Coronary artery (tissue), 2 donors: ENCODE measurements around the gene SLC23A3.
"Not testable (repeated sequence)": the region's sequence is repeated elsewhere in the genome, so short reads cannot be mapped to it uniquely, and the experiment has no call there.

Experiments
- DNase-seq: peaks from one replicate; pipeline ENCODE4 v3.0.0-alpha.2; 2017; ENCODE audit warnings: low spot score
- H3K27ac ChIP-seq, 2 donors: fragments of 200-600 bp; sonication (generic); one replicate each; pipeline ENCODE4 v1.5.1; 2016 to 2019
- H3K4me3 ChIP-seq: fragments of 200-600 bp; sonication (generic); 2 replicates; pipeline ENCODE4 v1.5.1; 2016; ENCODE audit warnings: mild to moderate bottlenecking, moderate library complexity
- CTCF ChIP-seq: fragments of 200-600 bp; sonication (generic); IDR thresholded peaks from one replicate; pipeline ENCODE4 v1.5.1; 2019; ENCODE audit warnings: antibody characterized with exemption

The SLC23A3 gene

GRCh38 chr2:219204425-219205164, 34.8 kb upstream of the SLC23A3 start:
- H3K27ac ChIP-seq, result no peak overlapping the region
- no peak overlapping the region for H3K4me3 ChIP-seq
- DNase-seq, result no peak
- no peak for TF ChIP-seq CTCF

DNA sequence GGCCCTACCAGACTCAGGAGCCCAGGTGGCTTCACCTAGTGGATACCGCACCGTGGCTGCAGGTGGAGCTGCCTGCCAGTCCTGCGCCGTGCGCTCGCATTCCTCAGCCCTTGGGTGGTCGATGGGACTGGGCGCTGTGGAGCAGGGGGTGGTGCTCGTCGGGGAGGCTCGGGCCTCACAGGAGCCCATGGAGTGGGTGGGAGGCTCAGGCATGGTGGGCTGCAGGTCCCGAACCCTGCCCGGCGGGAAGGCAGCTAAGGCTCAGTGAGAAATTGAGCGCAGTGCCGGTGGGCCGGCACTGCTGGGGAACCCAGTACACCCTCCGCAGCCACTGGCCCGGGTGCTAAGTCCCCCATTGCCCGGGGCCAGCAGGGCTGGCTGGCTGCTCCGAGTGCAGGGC, 31.5 kb upstream of the SLC23A3 start:
- not testable (repeated sequence) for DNase-seq, H3K4me3 ChIP-seq, H3K27ac ChIP-seq

- not testable (repeated sequence) for H3K4me3 ChIP-seq, H3K27ac ChIP-seq, DNase-seq
These were observed 30.9 kb upstream of the SLC23A3 start for GRCh38 chr2:219200502-219201326.

GRCh38 chr2:219199470-219200211, 29.8 kb upstream of the SLC23A3 start:
- Histone ChIP-seq H3K27ac (no peak overlapping the region), H3K4me3 (no peak overlapping the region)
- no peak for DNase-seq
- TF ChIP-seq CTCF, result no peak

DNA sequence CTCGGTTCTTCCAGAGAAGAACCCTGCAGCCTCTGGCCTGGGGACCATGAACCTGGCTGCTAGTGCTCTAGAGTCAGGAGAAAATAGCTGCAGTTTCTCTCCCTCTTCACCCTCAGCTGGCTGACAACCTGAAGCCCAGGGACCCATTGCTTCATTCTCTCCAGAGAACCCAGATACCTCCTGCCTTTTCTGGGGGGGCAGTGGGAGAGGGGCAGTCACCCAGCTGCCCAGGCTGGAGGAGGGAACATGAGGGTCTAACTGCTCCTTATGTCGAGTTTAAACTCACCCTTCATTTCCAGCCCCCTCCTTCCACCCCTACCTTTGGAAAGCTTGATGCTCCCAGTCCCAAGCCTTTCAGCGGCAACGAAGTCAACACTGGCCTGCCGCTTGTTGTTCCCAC, 29.1 kb upstream of the SLC23A3 start:
- no peak for TF ChIP-seq CTCF
- DNase-seq, result no peak
- no peak overlapping the region for H3K4me3 ChIP-seq
- H3K27ac ChIP-seq, result no peak overlapping the region

GRCh38 chr2:219197388-219197787, 27.6 kb upstream of the SLC23A3 start:
- DNase-seq, result no peak
- no peak overlapping the region for H3K27ac ChIP-seq
- no peak for TF ChIP-seq CTCF
- H3K4me3 ChIP-seq, result no peak overlapping the region

DNA sequence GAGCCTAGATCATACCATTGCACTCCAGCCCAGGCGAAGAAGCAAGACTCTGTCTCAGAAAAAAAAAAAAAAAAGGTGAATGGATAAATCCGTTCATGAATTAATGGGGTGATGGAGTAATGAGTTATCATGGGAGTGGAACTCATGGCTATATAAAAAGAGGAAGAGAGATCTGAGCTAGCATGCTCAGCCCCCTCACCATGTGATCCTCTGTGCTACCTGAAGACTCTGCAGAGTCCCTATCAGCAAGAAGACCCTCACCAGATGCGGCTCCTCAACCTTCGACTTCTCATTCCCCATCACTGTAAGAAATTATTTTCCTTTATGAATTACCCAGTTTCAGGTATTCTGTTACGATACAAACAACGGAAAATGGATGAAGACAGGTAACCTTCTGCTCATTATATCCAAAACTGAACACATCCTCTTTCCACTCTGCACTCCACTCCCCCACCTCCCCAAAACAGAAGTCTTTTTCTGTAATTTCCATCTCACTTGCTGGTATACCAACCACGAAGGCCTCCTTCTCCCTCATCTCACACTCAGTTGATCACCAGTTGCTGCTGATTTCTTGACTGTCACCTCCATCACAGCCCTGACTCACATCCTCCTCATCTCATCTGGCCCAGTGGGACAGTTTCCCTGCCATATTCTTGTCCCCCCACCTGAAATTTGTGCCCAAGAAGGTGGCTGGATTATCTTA, 17.1 kb upstream of the SLC23A3 start:
- no peak for TF ChIP-seq CTCF
- no peak for DNase-seq
- H3K4me3 ChIP-seq, result no peak overlapping the region
- no peak overlapping the region for H3K27ac ChIP-seq
